ENCODE data around the gene TENM4.
A peak's percentile ranks its signal among the peaks of the same experiment; 100 is the strongest.

Gene TENM4

GRCh38 chr11:78715639-78716311 is 725.1 kb downstream of the TENM4 start:
- DNase-seq, result peak; percentile 1

GRCh38 chr11:78714539-78714938 is 726.3 kb downstream of the TENM4 start:
- DNase-seq, result no peak

GRCh38 chr11:78711735-78712134 is 729.1 kb downstream of the TENM4 start:
- DNase-seq, result no peak

- no peak for DNase-seq
Measured at GRCh38 chr11:78710417-78710816, 730.4 kb downstream of the TENM4 start.

- no peak for DNase-seq
Measured at GRCh38 chr11:78708388-78708787, 732.4 kb downstream of the TENM4 start.

GRCh38 chr11:78706551-78706950 is 734.3 kb downstream of the TENM4 start:
- no peak for DNase-seq

GRCh38 chr11:78704811-78705210 is 736.0 kb downstream of the TENM4 start:
- no peak for DNase-seq

- no peak for DNase-seq
Measured at GRCh38 chr11:78699609-78700135, 741.2 kb downstream of the TENM4 start.

- no peak for DNase-seq
Measured at GRCh38 chr11:78698612-78699011, 742.2 kb downstream of the TENM4 start.

GRCh38 chr11:78696177-78696576 is 744.7 kb downstream of the TENM4 start:
- DNase-seq, result no peak

- DNase-seq, result no peak
Measured at GRCh38 chr11:78694152-78694551, 746.7 kb downstream of the TENM4 start.

GRCh38 chr11:78691215-78691614 is 749.6 kb downstream of the TENM4 start:
- DNase-seq, result no peak

GRCh38 chr11:78690352-78690987 is 750.4 kb downstream of the TENM4 start:
- DNase-seq, result no peak

GRCh38 chr11:78689585-78690153 is 751.2 kb downstream of the TENM4 start:
- DNase-seq, result peak; percentile 3

GRCh38 chr11:78689101-78689500 is 751.7 kb downstream of the TENM4 start:
- DNase-seq, result no peak

- no peak for DNase-seq
Measured at GRCh38 chr11:78688460-78688859, 752.4 kb downstream of the TENM4 start.

- DNase-seq, result no peak
Measured at GRCh38 chr11:78685156-78685555, 755.7 kb downstream of the TENM4 start.

- DNase-seq, result no peak
Measured at GRCh38 chr11:78684377-78684776, 756.5 kb downstream of the TENM4 start.

GRCh38 chr11:78683774-78684173 is 757.1 kb downstream of the TENM4 start:
- no peak for DNase-seq

GRCh38 chr11:78676026-78676557 is 764.7 kb downstream of the TENM4 start:
- DNase-seq, result no peak

- no peak for DNase-seq
Measured at GRCh38 chr11:78672850-78673620, 767.8 kb downstream of the TENM4 start.

GRCh38 chr11:78669249-78669648 is 771.6 kb downstream of the TENM4 start:
- DNase-seq, result no peak

- DNase-seq, result no peak
Measured at GRCh38 chr11:78667461-78667860, 773.4 kb downstream of the TENM4 start.

Data from KG1 (cell line).